Spleen (tissue), 11 donors: ENCODE data around the gene EPC2. TPM values are rescaled to one million over a fixed set of nuclear protein-coding genes. Genes with fewer than 3 reads are reported as not detected.
"Not testable (repeated sequence)": the region's sequence is repeated elsewhere in the genome, so short reads cannot be mapped to it uniquely, and the experiment has no call there.

Experiments used
- DNase-seq: peaks from one replicate; pipeline ENCODE4 v3.0.0-alpha.2; 2020
- H3K27ac ChIP-seq, 8 donors: fragments of 200-600 bp; sonication (generic) in 7 of 8; 1 replicate in 4 of 8; 2 replicates in 4 of 8; pipeline versions ENCODE4 v1.5.0 to v1.8.0; 2016 to 2021; ENCODE audit warnings: inconsistent platforms in 4 of 8, mild to moderate bottlenecking in 4 of 8, moderate library complexity in 1 of 8
- H3K27me3 ChIP-seq, 7 donors: fragments of 200-600 bp; sonication (generic) in 6 of 7; replicated peaks in 1 of 7; 1 replicate in 4 of 7; 2 replicates in 3 of 7; pipeline versions ENCODE4 v1.5.0 to v1.8.0; 2016 to 2021; ENCODE audit warnings: inconsistent platforms in 3 of 7, mild to moderate bottlenecking in 1 of 7
- H3K36me3 ChIP-seq, 6 donors: fragments of 200-600 bp; sonication (generic) in 5 of 6; 1 replicate in 4 of 6; 2 replicates in 2 of 6; pipeline versions ENCODE4 v1.5.0 to v1.8.0; 2016 to 2021; ENCODE audit warnings: inconsistent platforms in 2 of 6
- H3K4me1 ChIP-seq, 6 donors: fragments of 200-600 bp; sonication (generic) in 5 of 6; 1 replicate in 3 of 6; 2 replicates in 3 of 6; pipeline versions ENCODE4 v1.5.0 to v1.8.0; 2016 to 2021; ENCODE audit warnings: inconsistent platforms in 3 of 6
- H3K4me3 ChIP-seq, 8 donors: fragments of 200-600 bp; sonication (generic) in 7 of 8; 1 replicate in 4 of 8; 2 replicates in 4 of 8; pipeline versions ENCODE4 v1.5.0 to v1.8.0; 2016 to 2021; ENCODE audit warnings: inconsistent platforms in 4 of 8, mild to moderate bottlenecking in 4 of 8, moderate library complexity in 2 of 8
- H3K9me3 ChIP-seq, 8 donors: fragments of 200-600 bp; sonication (generic) in 7 of 8; 1 replicate in 4 of 8; 2 replicates in 4 of 8; pipeline versions ENCODE4 v1.5.0 to v1.8.0; 2016 to 2021; ENCODE audit warnings: inconsistent platforms in 4 of 8
- POLR2A ChIP-seq, 3 donors: fragments of 450-650 bp; IDR thresholded peaks; one replicate each; pipeline ENCODE4 v1.5.1; 2017; ENCODE audit warnings: antibody characterized with exemption in 3 of 3, mild to moderate bottlenecking in 1 of 3
- POLR2AphosphoS5 ChIP-seq, 3 donors: sonication (generic); formaldehyde crosslinking; IDR thresholded peaks; one replicate each; pipeline ENCODE4 v1.5.1; 2017; ENCODE audit warnings: antibody characterized with exemption in 3 of 3
- whole genome bisulfite sequencing, 5 donors: extraction: QIAGEN DNeasy Blood & Tissue Kit in 3 of 5; methylation state at CpG; one replicate each; pipeline versions ENCODE4 v1.1.5 to v1.1.7; 2013 to 2018; 5-methylcytosine and 5-hydroxymethylcytosine counted together
- intact Hi-C: fragments of 100-400 bp; cut with DNase I; formaldehyde crosslinking; loops from one replicate; pipeline ENCODE4 v1.15.0; 2023; ENCODE audit warnings: low total_unique reads
- polyA plus RNA-seq, 3 donors: library from polyadenylated mRNA; stranded (reverse); fragments of 200-250 nt; gene quantifications; one replicate each; pipeline ENCODE4 v1.2.1, GENCODE V29; 2013
- total RNA-seq, 7 donors: library from RNA; depleted of rRNA in 3 of 7; stranded (reverse); fragments of >200 nt in 3 of 7; fragmentation: NEBNext Ultra II Directional in 4 of 7; extraction: Animal tissue kit (Norgen Biotek cat#: 25700) in 4 of 7; gene quantifications; one replicate each; pipeline versions ENCODE4 v1.1.0 to v1.2.1, GENCODE V29; 2016 to 2021
- TF ChIP-seq, protein P1 (sequence below), 11 experiments: fragments of 200-600 bp in 7 of 11; fragments of 450-650 bp in 4 of 11; sonication (generic) in 4 of 11; IDR thresholded peaks in 8 of 11; conservative IDR thresholded peaks in 3 of 11; 1 replicate in 7 of 11; 2 replicates in 4 of 11; pipeline versions ENCODE4 v1.4.0 to v1.8.0; 2016 to 2021; ENCODE audit warnings: antibody characterized with exemption in 11 of 11, inconsistent platforms in 4 of 11, mild to moderate bottlenecking in 1 of 11
- donor health status: healthy with polysubstance abuse.
- donor health status: DM: no; HTN: no; CAD: no; lungs with moderate emphysema.
- donor health status: DM: no; HTN: no; CAD: no.
- donor health status: Bipolar disorder and iron deficiency.
- donor health status: healthy.
- donor health status: DM: no; HTN: no; CAD: no.
- donor health status: DM: yes; HTN: yes; CAD: no.

EPC2 gene
- total and polyA plus RNA-seq, 10 donors, result 7.4 to 49.0 (median 40.7) TPM

DNA sequence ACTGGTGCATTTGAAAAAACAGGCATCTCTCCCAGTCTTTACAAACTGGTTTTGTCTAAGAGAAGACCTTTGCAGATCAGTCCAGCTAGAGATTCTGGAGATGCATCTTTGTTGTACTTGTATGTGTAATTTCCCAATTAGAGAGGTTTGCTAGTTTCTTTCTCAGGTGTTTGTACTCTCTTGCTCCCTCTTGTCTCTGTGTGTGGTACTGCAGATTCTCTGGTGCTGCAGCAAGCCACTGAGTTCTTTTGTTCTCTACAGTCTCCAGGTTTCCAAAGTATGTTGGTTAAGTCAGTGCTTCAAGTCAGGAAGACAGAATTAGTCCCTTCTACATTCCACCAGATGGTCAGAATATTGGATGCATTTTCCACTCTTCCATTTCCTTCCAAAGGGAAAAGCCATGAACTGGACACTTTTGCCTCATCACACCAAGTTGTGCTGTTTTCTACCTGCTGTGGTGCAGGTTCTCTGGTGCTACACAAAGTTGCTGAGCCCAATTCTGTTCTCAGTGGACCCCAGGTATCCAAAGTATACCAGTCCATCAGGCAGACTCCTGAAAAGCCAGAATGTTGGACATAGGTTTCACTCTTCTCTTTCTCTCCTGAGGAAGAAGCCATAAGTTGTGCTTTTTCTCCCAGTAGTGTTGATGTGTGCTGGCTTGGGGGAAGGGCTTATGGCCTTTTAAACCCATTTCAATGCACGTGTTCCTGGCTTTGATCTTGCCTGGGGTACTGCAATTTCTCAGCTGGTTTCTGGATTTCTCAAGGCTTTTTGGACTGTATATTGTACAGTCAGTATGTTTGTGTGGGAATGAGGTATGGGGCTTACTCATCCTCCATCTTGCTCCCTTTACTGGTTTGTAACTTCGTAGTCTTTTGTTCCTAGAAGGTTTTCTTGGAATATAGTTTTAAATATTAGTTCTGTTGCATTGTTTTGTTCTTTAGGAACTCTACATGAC, 29.8 kb downstream of the EPC2 start:
- Histone ChIP-seq H3K9me3 (peaks cover 0 to 18% (median 9%) of the 10 kb centered on the region in 8 donors), H3K36me3 (no peaks in the 10 kb centered on the region), H3K4me3 (no peak overlapping the region), H3K27me3 (no peaks in the 10 kb centered on the region), H3K27ac (no peak overlapping the region), H3K4me1 (peaks cover 11 to 81% (median 44%) of the 10 kb centered on the region in 6 donors)
- WGBS, 5 donors, result 75 to 83% (median 80%) methylated on average over 2 of the region's 2 CpGs
- TF ChIP-seq POLR2AphosphoS5 (IDR thresholded peaks at IDR 0.05), result no peak
- TF ChIP-seq, protein P1, sequence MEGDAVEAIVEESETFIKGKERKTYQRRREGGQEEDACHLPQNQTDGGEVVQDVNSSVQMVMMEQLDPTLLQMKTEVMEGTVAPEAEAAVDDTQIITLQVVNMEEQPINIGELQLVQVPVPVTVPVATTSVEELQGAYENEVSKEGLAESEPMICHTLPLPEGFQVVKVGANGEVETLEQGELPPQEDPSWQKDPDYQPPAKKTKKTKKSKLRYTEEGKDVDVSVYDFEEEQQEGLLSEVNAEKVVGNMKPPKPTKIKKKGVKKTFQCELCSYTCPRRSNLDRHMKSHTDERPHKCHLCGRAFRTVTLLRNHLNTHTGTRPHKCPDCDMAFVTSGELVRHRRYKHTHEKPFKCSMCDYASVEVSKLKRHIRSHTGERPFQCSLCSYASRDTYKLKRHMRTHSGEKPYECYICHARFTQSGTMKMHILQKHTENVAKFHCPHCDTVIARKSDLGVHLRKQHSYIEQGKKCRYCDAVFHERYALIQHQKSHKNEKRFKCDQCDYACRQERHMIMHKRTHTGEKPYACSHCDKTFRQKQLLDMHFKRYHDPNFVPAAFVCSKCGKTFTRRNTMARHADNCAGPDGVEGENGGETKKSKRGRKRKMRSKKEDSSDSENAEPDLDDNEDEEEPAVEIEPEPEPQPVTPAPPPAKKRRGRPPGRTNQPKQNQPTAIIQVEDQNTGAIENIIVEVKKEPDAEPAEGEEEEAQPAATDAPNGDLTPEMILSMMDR (IDR thresholded peaks at IDR 0.05 in 8 of 11, conservative IDR thresholded peaks at IDR 0.05 in 3 of 11), result peak in 9 of 11 experiments; percentile 19 to 73 (median 53)
- no peak for DNase-seq
- intact Hi-C loops, result no loop called here

DNA sequence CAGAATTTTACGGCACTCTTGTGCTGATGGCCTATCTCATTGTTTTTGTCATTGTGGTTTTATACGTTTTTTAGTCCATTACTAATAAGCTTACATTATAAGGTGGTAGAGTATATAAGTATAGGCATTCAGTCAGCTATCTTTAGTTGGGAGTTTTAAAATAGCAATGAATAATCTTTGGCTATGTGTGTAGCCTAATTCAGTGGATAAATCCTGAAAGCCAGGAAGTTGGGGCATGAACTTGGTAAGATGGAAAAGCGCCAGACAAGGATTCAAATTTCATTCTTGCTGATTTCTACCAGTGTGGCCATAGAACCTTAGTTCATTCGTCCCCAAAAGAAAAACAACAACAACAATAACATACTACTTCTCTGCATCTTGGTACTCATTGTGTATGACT, 31.2 kb downstream of the EPC2 start:
- 56 to 79% (median 74%) methylated on average over 4 of the region's 4 CpGs for WGBS, 5 donors
- Histone ChIP-seq H3K4me1 (peaks cover 3 to 81% (median 41%) of the 10 kb centered on the region in 6 donors), H3K36me3 (no peaks in the 10 kb centered on the region), H3K27ac (no peak overlapping the region), H3K4me3 (no peak overlapping the region), H3K9me3 (peaks cover 0 to 18% (median 9%) of the 10 kb centered on the region in 8 donors), H3K27me3 (no peaks in the 10 kb centered on the region)
- TF ChIP-seq POLR2AphosphoS5 (IDR thresholded peaks at IDR 0.05) (no peak), POLR2A (IDR thresholded peaks at IDR 0.05) (no peak)
- TF ChIP-seq, protein P1 (IDR thresholded peaks at IDR 0.05 in 8 of 11, conservative IDR thresholded peaks at IDR 0.05 in 3 of 11), result no peak
- intact Hi-C loops, result no loop called here
- no peak for DNase-seq

DNA sequence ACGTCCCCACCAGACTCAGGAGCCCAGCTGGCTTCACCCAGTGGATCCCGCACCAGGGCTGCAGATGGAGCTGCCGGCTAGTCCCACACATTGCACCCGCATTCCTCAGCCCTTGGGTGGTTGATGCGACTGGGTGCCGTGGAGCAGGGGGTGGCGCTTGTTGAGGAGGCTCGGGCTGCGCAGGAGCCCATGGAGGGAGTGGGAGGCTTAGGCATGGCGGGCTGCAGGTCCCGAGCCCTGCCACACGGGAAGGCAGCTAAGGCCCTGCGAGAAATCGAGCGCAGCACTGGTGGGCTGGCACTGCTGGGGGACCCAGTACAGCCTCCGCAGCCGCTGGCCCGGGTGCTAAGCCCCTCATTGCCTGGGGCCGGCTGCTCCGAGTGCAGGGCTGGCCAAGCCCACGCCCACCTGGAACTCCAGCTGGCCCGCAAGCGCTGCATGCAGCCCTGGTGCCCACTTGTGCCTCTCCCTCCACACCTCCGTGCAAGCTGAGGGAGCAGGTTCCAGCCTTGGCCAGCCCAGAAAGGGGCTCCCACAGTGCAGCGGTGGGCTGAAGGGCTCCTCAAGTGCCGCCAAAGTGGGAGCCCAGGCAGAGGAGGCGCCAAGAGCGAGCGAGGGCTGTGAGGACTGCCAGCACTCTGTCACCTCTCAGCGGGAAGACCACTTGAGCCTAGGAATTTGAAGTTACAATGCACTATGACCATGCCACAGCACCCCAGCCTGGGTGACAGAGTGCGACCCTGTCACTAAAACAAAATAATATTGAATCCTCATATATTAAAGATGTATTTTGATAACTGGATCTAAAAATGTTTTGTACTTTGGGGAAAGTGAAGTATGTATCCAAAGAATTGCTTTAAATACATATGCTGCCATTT, 34.0 kb downstream of the EPC2 start:
- H3K27me3 ChIP-seq, DNase-seq, intact Hi-C loops, H3K9me3 ChIP-seq, H3K36me3 ChIP-seq, H3K27ac ChIP-seq, H3K4me3 ChIP-seq: not testable (repeated sequence)
- TF ChIP-seq POLR2AphosphoS5 (IDR thresholded peaks at IDR 0.05), result peak in 1 of 3 donors; percentile 2
- 91 to 98% (median 96%) methylated on average over 17 to 31 of the region's 31 CpGs for WGBS, 5 donors
- H3K4me1 ChIP-seq, result peaks cover 0 to 67% (median 35%) of the 10 kb centered on the region in 6 donors

DNA sequence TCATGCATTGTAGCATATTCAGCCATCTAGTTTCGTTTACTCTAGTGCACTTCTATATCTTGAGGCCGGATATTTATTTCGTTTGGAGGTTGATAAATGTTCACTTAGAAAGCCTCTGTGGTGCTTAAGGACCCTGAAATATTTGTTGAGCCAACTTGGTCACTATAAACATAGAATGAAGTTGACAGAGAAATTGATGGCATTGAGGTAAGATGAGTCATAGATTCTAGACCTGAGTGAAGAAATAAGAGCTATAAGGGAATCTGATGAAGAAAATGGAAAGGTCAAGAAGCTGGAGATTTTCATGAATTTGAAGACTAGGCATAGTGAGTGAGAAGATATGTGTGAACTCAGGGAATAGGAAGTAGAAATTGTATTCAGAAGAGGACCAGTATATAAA, 35.9 kb downstream of the EPC2 start:
- Histone ChIP-seq H3K4me3 (no peak overlapping the region), H3K9me3 (peaks cover 0 to 6% (median 0%) of the 10 kb centered on the region in 8 donors), H3K4me1 (peaks cover 0 to 66% (median 17%) of the 10 kb centered on the region in 6 donors), H3K36me3 (no peaks in the 10 kb centered on the region), H3K27ac (no peak overlapping the region), H3K27me3 (no peaks in the 10 kb centered on the region)
- DNase-seq, result no peak
- intact Hi-C loops, result no loop called here
- 82 to 90% (median 85%) methylated on average over 3 of the region's 3 CpGs for WGBS, 5 donors
- TF ChIP-seq, protein P1 (IDR thresholded peaks at IDR 0.05 in 8 of 11, conservative IDR thresholded peaks at IDR 0.05 in 3 of 11), result no peak
- no peak for TF ChIP-seq POLR2AphosphoS5 (IDR thresholded peaks at IDR 0.05)
- TF ChIP-seq POLR2A (IDR thresholded peaks at IDR 0.05), result no peak
